ENCODE results near the gene MYO18B.

MYO18B gene

GRCh38 chr22:25853501-25854284, 111.7 kb downstream of the MYO18B start:
- FAIRE-seq, result no peak

GRCh38 chr22:25869771-25870170, 127.8 kb downstream of the MYO18B start:
- no peak for FAIRE-seq

GRCh38 chr22:25874327-25874726, 132.3 kb downstream of the MYO18B start:
- no peak for FAIRE-seq

GRCh38 chr22:25875461-25875860, 133.5 kb downstream of the MYO18B start:
- FAIRE-seq, result no peak

GRCh38 chr22:25876871-25877270, 134.9 kb downstream of the MYO18B start:
- no peak for FAIRE-seq

- no peak for FAIRE-seq
Measured at GRCh38 chr22:25878933-25879332, 136.9 kb downstream of the MYO18B start.

GRCh38 chr22:25880524-25880923, 138.5 kb downstream of the MYO18B start:
- no peak for FAIRE-seq

- FAIRE-seq, result no peak
Measured at GRCh38 chr22:25881210-25881755, 139.3 kb downstream of the MYO18B start.

GRCh38 chr22:25882360-25882759, 140.4 kb downstream of the MYO18B start:
- no peak for FAIRE-seq

GRCh38 chr22:25883482-25884033, 141.6 kb downstream of the MYO18B start:
- FAIRE-seq, result no peak

GRCh38 chr22:25884121-25884520, 142.1 kb downstream of the MYO18B start:
- FAIRE-seq, result no peak

GRCh38 chr22:25888399-25889054, 146.5 kb downstream of the MYO18B start:
- no peak for FAIRE-seq

GRCh38 chr22:25890651-25891050, 148.7 kb downstream of the MYO18B start:
- no peak for FAIRE-seq

- FAIRE-seq, result no peak
Measured at GRCh38 chr22:25892678-25893077, 150.7 kb downstream of the MYO18B start.

- FAIRE-seq, result no peak
Measured at GRCh38 chr22:25895678-25896077, 153.7 kb downstream of the MYO18B start.

GRCh38 chr22:25896098-25896497, 154.1 kb downstream of the MYO18B start:
- FAIRE-seq, result no peak

- no peak for FAIRE-seq
Measured at GRCh38 chr22:25896592-25896991, 154.6 kb downstream of the MYO18B start.

- no peak for FAIRE-seq
Measured at GRCh38 chr22:25898707-25899365, 156.8 kb downstream of the MYO18B start.

GRCh38 chr22:25899566-25899965, 157.6 kb downstream of the MYO18B start:
- FAIRE-seq, result no peak

- FAIRE-seq, result no peak
Measured at GRCh38 chr22:25900390-25900789, 158.4 kb downstream of the MYO18B start.

- no peak for FAIRE-seq
Measured at GRCh38 chr22:25900880-25901279, 158.9 kb downstream of the MYO18B start.

GRCh38 chr22:25902402-25902801, 160.4 kb downstream of the MYO18B start:
- FAIRE-seq, result no peak

- no peak for FAIRE-seq
Measured at GRCh38 chr22:25903294-25903693, 161.3 kb downstream of the MYO18B start.
